HTR-8/SVneo (cell line): ENCODE data around the gene APOBEC3H.

ENCODE experiments used
- DNase-seq: peaks from one replicate; pipeline ENCODE4 v3.0.0; 2011; ENCODE audit warnings: low spot score, mixed read lengths; ENCODE audit not compliant: insufficient read length
- FAIRE-seq: peaks from 2 replicates; lab custom pipeline; 2011; peaks lifted over from hg19 to GRCh38; lab: Jason Lieb, UNC

APOBEC3H gene

DNA sequence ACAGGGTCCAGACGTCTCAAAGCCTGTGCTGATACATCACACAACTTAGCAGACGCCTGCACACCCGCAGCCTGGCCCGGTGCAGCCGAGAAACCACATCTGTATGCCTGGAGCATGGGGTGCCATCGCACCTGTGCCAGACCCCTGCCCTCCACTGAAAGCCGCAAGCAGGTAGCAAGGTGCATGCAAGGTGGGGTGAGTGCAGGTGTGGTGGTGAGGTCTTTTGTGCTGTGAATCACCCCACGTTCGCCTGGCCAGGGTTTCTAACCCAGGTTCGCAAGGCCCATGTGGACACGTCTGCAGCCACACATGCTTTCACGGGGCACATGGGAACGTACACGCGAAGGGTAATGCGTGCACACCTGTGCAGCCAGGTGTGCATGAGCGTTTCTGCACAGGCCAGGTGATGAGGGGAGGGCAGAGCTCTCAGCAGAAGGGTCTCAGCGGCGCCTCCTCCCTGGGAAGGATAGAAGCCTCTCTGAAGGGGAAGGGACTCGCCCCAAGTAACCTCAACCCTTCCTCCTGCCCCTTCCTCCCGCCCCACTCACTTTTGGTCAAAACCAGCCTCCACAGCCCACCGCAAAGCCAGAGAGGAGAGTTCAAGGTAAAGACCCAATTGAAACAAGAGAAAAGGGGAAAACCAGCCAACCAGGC lies 36.0 kb downstream of the APOBEC3H start:
- no peak for DNase-seq
- no peak for FAIRE-seq

- no peak for DNase-seq
- FAIRE-seq: no peak
Measured at GRCh38 chr22:39133871-39134270, 36.8 kb downstream of the APOBEC3H start.

- no peak for FAIRE-seq
Measured at GRCh38 chr22:39134366-39135091, 37.5 kb downstream of the APOBEC3H start.

DNA sequence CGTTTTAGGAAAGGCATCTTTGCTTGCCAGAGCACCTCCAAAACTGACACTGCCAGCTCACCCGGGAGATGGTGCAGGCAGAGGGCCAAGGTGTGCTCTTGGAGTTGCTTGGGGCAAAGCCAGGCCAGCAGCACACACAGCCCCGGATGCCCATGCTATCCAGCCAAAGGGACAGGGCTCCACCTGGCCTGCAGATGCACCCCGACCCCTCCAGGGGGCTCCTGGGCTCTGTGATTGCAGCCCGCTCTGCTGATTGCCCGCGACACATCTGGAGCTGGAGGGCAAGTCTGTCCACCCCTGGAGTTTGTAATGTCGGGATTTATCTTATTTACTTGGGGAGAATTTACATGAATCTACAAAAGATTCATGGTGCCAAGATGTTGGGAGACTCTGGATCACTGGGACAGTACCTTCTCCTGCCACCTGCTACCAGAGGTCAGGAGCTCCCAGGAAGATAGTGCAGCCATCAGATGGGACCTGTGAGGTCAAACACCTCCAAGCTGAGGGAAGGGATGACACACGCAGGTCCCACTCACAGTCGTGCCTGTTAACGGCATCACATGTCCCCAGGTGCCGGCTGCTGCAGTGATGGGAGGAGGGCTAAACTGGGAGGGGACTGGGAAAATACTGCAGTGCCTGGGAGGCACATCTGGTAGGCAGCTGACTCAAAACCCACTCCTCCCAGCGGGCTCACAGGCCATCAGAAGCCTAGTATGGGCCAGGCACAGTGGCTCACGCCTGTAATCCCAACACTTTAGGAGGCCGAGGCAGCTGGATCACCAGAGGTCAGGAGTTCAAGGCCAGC lies 38.2 kb downstream of the APOBEC3H start:
- DNase-seq: peak; percentile 42
- peak; percentile 69 for FAIRE-seq

More at GRCh38 chr22:39134366-39135091, 37.5 kb downstream of the APOBEC3H start:
- no peak for DNase-seq

GRCh38 chr22:39136317-39136716 lies 39.3 kb downstream of the APOBEC3H start:
- FAIRE-seq (no peak), DNase-seq (no peak)

DNA sequence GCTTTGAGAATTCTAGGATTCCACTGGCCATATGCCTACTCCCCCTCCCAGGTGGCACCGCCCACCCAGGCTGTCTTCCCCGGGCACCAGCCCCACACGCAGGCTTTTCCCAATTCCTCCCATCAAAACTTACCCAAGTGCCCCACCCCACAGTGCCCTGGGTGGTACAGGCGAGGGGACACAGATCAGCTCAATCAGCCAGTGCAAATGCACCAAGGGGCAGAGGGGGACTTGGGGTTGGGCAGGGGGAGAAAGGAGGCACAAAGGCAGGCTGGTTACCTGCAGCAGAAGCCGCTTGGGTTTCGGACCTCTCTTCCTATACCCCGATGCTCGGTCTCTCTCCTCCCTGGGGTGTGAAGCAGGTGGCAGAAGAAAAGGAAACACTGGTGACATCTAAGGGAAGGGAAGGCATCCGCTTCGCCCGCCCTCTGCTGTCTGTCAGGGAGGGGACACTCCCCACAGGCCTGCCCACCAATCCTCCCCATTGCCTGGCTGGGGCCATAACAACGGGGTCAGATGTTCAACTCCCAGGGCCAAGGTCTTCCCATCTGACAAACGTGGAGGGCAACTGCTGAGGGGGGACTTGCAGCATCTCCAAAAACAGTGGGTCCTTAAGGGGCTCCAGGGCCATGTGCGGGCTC lies 41.4 kb downstream of the APOBEC3H start:
- no peak for DNase-seq

DNA sequence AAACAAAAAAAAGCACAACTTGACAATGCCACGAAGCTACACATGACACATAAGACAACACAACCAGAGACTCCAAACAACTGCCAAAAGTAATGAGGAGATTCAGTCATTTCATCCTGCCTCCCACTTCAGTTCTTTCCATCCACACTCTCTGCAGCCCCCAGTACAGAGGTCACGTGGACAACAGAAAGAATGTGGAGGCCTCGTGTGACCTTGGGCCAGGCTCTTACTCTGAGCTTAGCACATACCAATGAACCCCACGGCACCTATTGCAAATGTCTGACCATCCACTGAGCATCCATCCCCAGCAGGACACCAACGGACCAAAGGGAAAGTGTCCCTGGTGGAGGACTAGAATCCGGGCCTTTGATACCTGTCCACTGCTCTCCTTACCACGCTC lies 42.9 kb downstream of the APOBEC3H start:
- FAIRE-seq (no peak), DNase-seq (no peak)

More for the DNA sequence above, 41.4 kb downstream of the APOBEC3H start:
- FAIRE-seq: no peak

DNA sequence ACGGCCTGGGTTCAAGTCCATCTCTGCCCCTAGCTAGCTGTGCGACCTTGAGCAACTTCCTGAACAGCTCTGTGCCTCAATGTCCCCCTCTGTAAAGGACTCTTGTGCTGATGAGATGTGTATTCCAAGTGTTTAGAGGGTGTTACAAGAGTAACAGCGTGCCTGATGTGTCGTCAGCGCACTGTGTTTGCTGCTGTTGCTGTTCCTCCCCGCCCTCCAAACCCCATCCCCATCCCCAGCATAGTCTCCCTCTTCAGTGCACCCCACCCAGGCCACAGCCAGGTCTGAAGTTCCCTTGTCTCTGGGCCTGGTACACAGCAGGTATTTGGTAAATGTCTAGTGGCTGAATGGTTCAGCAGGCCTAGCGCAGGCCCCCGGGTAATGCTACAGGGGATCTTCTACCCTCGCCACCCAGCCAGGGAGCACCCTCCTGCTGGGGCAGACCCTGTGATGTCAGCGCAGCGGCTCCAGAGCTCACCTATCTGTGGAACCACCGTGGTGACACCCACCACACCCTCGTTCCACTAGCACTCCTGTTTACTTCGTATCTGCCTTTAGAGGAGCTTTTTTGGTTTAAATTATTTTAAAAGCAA lies 45.1 kb downstream of the APOBEC3H start:
- DNase-seq (no peak), FAIRE-seq (no peak)

GRCh38 chr22:39144101-39144767 lies 47.2 kb downstream of the APOBEC3H start:
- no peak for FAIRE-seq
- no peak for DNase-seq

GRCh38 chr22:39146256-39147101 lies 49.4 kb downstream of the APOBEC3H start:
- FAIRE-seq: no peak
- no peak for DNase-seq

DNA sequence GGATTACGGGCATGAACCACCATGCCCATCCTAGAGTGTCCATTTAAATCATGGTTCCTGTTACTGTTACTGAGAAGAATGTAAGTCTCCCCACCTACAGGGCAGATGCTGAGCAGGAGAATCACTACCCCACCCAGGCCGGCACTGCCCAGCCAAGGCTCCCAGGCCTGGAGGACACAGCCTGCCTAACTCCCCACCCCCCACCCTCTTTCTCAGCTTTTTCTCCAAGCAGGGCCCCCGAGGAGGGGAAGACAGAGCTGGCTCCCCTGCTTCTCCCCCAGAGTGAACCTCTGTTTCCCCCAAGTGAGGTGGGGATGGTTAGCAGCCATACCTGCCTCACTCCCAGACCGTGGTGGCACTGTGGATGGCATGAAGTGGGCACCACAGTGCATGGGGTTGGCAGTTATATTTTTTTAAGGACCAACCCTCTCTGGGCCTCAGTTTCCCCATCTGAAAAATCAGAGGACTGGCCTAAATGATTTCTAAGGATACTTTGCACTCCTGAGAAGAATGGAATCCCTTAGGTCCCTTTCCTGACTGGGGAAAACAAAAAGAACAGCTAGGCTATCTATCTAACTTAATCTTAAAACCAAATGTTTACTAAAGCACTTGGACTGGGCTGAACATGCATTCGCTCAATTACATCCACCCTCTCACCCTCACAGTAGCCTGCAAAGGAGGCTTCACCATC lies 50.4 kb downstream of the APOBEC3H start:
- no peak for FAIRE-seq

GRCh38 chr22:39148026-39148726 lies 51.1 kb downstream of the APOBEC3H start:
- no peak for FAIRE-seq
- DNase-seq: no peak

More for the DNA sequence above, 50.4 kb downstream of the APOBEC3H start:
- no peak for DNase-seq

- FAIRE-seq (no peak), DNase-seq (no peak)
Measured at GRCh38 chr22:39148727-39149535, 51.9 kb downstream of the APOBEC3H start.

- FAIRE-seq (no peak), DNase-seq (no peak)
Measured at GRCh38 chr22:39149915-39150847, 53.1 kb downstream of the APOBEC3H start.

DNA sequence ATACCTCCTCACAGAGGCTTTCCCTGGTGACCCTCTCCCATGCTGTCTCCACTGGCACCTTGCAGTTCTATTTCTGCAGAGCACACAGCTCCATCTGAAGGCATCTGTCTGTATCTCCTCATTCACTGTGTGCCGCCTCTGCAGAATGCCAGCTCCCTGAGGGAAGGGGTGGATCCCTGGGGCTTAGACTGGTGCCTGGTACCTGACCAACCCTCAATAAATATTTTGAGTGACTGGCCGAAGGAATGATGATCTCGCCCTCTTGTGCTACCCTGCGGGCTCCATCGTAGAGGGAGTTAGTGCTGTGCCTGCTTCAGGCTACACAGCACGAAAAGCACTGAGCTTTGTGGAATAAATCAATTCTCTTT lies 53.8 kb downstream of the APOBEC3H start:
- no peak for FAIRE-seq

More for the DNA sequence above, 53.8 kb downstream of the APOBEC3H start:
- no peak for DNase-seq
